Measurements from ENCODE around the gene XYLT1. TPM values are rescaled to one million over a fixed set of nuclear protein-coding genes. Genes with fewer than 3 reads are reported as not detected.

Gene XYLT1
- total RNA-seq, 6 experiments from 2014 or later: 0.48 to 2.0 (median 0.59) TPM

DNA sequence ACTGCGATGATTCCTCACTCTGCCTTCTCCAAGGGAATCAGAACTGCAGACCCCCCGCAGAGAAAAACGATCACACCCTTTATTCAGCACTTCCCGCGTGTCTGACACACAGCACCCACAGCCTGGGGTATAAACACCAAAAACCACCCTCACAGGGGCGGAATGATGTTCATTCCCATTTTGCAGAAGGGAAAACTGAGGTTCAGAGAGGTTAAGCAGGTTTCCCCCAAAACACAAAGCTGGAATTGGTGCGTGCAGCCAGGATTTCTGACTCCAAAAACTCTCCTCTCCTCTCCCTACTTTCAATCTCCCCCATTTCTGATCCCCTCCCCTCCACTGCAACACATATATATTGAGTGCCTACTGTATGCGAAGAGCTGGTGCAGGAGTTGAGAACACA lies 55.8 kb downstream of the XYLT1 start:
- Histone ChIP-seq H3K4me3 (no peak overlapping the region), H3K27ac (no peak overlapping the region), H3K4me1 (no peaks in the 10 kb centered on the region), H3K27me3 (no peaks in the 10 kb centered on the region), H3K36me3 (no peaks in the 10 kb centered on the region), H3K9me3 (no peaks in the 10 kb centered on the region)
- WGBS (ENCODE audit: insufficient coverage, low coverage, low lambda C conversion rate, missing lambda C conversion rate): 67% methylated on average over 6 of the region's 8 CpGs
- DNase-seq (no peak), ATAC-seq (no peak)
- intact Hi-C loops (cut with DNase I): no loop called here
- TF ChIP-seq, protein P1, sequence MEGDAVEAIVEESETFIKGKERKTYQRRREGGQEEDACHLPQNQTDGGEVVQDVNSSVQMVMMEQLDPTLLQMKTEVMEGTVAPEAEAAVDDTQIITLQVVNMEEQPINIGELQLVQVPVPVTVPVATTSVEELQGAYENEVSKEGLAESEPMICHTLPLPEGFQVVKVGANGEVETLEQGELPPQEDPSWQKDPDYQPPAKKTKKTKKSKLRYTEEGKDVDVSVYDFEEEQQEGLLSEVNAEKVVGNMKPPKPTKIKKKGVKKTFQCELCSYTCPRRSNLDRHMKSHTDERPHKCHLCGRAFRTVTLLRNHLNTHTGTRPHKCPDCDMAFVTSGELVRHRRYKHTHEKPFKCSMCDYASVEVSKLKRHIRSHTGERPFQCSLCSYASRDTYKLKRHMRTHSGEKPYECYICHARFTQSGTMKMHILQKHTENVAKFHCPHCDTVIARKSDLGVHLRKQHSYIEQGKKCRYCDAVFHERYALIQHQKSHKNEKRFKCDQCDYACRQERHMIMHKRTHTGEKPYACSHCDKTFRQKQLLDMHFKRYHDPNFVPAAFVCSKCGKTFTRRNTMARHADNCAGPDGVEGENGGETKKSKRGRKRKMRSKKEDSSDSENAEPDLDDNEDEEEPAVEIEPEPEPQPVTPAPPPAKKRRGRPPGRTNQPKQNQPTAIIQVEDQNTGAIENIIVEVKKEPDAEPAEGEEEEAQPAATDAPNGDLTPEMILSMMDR (IDR thresholded peaks at IDR 0.05): no peak
- TF ChIP-seq POLR2A (IDR thresholded peaks at IDR 0.05): no peak

DNA sequence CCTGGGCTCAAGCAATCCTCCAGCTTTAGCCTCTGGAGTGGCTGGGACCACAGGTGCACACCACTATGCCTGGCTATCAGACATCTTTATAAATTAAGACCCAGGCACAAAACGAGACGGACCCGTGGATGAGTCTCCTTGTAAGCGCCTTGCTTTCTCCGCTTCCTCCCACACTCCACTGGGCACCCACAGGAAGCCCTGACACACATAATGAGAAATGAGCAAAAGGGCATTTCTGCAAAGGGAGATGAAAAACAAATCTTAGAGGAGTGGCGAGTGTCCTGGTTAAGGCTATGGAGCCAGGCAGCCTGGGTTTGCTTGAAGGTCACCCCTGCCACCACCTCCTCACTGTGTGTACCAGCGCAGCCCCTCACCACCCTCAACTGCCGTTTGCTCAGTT lies 56.3 kb downstream of the XYLT1 start:
- no peaks in the 10 kb centered on the region for H3K27me3 ChIP-seq
- H3K36me3 ChIP-seq: no peaks in the 10 kb centered on the region
- no peak overlapping the region for H3K27ac ChIP-seq
- WGBS (ENCODE audit: insufficient coverage, low coverage, low lambda C conversion rate, missing lambda C conversion rate): 46% methylated on average over 8 of the region's 8 CpGs
- no peaks in the 10 kb centered on the region for H3K9me3 ChIP-seq
- no peak for DNase-seq
- no peaks in the 10 kb centered on the region for H3K4me1 ChIP-seq
- no peak for TF ChIP-seq POLR2A (IDR thresholded peaks at IDR 0.05)
- TF ChIP-seq, protein P1 (IDR thresholded peaks at IDR 0.05): no peak
- ATAC-seq: no peak
- intact Hi-C loops (cut with DNase I): no loop called here
- no peak overlapping the region for H3K4me3 ChIP-seq

GRCh38 chr16:17413508-17413907 lies 57.3 kb downstream of the XYLT1 start:
- intact Hi-C loops (cut with DNase I): no loop called here

GRCh38 chr16:17412791-17413190 lies 58.0 kb downstream of the XYLT1 start:
- no peaks in the 10 kb centered on the region for H3K27me3 ChIP-seq
- no peaks in the 10 kb centered on the region for H3K36me3 ChIP-seq
- no peak for DNase-seq
- WGBS (ENCODE audit: insufficient coverage, low coverage, low lambda C conversion rate, missing lambda C conversion rate): 84% methylated on average over 5 of the region's 5 CpGs
- no peak overlapping the region for H3K27ac ChIP-seq
- TF ChIP-seq, protein P1 (IDR thresholded peaks at IDR 0.05): no peak
- TF ChIP-seq POLR2A (IDR thresholded peaks at IDR 0.05): no peak
- H3K4me3 ChIP-seq: no peak overlapping the region
- ATAC-seq: no peak
- intact Hi-C loops (cut with DNase I): no loop called here
- H3K9me3 ChIP-seq: no peaks in the 10 kb centered on the region
- no peaks in the 10 kb centered on the region for H3K4me1 ChIP-seq

More at GRCh38 chr16:17413508-17413907, 57.3 kb downstream of the XYLT1 start:
- no peak overlapping the region for H3K4me3 ChIP-seq
- no peak for DNase-seq
- no peaks in the 10 kb centered on the region for H3K9me3 ChIP-seq
- no peaks in the 10 kb centered on the region for H3K27me3 ChIP-seq
- ATAC-seq: no peak
- no peaks in the 10 kb centered on the region for H3K4me1 ChIP-seq
- TF ChIP-seq, protein P1 (IDR thresholded peaks at IDR 0.05): no peak
- no peak for TF ChIP-seq POLR2A (IDR thresholded peaks at IDR 0.05)
- H3K27ac ChIP-seq: no peak overlapping the region
- no CpG with 5 or more reads among the region's 4 CpGs for WGBS (ENCODE audit: insufficient coverage, low coverage, low lambda C conversion rate, missing lambda C conversion rate)
- no peaks in the 10 kb centered on the region for H3K36me3 ChIP-seq

- no peaks in the 10 kb centered on the region for H3K27me3 ChIP-seq
- no peak for DNase-seq
- H3K9me3 ChIP-seq: no peaks in the 10 kb centered on the region
- no peaks in the 10 kb centered on the region for H3K36me3 ChIP-seq
- intact Hi-C loops (cut with DNase I): no loop called here
- no peak overlapping the region for H3K4me3 ChIP-seq
- no peak for TF ChIP-seq POLR2A (IDR thresholded peaks at IDR 0.05)
- TF ChIP-seq, protein P1 (IDR thresholded peaks at IDR 0.05): no peak
- WGBS (ENCODE audit: insufficient coverage, low coverage, low lambda C conversion rate, missing lambda C conversion rate): 45% methylated on average over 7 of the region's 7 CpGs
- no peaks in the 10 kb centered on the region for H3K4me1 ChIP-seq
- ATAC-seq: no peak
- no peak overlapping the region for H3K27ac ChIP-seq
These were observed 58.5 kb downstream of the XYLT1 start for GRCh38 chr16:17412221-17412620.
